Epithelial cell of esophagus (primary cell): ENCODE results near the gene TIMP4.

Source experiments
- DNase-seq: peaks from one replicate; pipeline ENCODE4 v3.0.0; 2010; ENCODE audit warnings: low read depth
- H3K4me3 ChIP-seq: 2 replicates; pipeline ENCODE4 v1.5.1; 2011; ENCODE audit warnings: mild to moderate bottlenecking, low read length, control low read depth
- TF ChIP-seq, protein P1 (sequence below): IDR thresholded peaks from 2 replicates; pipeline ENCODE4 v1.5.1; 2011; ENCODE audit warnings: low read depth, mild to moderate bottlenecking, low read length, control low read depth, inconsistent platforms; ENCODE audit not compliant: insufficient read depth; ENCODE audit errors: missing control alignments

The TIMP4 gene

DNA sequence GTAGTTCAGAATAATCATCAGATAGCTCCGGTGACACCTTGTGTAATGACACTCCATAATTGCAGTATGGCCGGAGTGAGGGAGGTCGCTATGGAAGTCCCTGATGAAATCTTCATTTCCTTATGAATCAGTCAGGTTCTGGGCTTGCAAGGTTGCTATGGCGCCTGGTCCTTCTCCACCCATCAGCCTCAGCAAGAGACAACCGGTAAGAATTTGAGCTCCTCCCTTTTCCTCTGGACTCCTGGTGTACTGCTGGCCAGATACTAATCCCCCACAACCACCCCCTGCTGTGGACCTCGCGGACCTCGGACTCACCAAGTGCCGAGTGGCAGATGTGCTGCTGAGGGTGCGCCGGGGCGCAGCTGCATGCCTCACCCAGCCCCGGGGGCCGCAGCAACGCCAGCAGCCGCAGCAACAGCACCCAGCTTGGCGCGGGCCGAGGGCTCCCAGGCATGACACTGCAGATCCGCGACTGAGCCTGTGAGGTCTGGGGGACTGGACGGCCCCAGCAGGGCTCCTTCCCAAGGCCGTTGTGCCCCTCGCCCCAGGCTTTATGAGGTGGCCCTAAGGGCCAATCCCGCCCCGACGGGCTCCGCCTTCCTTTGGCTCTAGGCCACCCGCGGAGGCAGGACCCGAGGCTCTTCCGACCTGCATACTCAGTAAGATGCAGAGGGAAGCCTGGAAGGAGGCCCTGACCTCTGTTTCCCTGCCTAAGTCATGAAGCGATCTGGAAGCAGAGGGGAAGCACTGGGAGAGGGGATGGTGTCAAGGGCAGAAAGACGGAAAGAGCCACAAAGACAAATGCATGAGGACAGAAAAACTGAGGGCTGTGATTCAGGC lies at the start of gene TIMP4:
TSS of gene TIMP4 (minus strand) at position 526 of the 840 bp plus-strand sequence. CDS start at position 454, 72 bp downstream.
- TF ChIP-seq, protein P1, sequence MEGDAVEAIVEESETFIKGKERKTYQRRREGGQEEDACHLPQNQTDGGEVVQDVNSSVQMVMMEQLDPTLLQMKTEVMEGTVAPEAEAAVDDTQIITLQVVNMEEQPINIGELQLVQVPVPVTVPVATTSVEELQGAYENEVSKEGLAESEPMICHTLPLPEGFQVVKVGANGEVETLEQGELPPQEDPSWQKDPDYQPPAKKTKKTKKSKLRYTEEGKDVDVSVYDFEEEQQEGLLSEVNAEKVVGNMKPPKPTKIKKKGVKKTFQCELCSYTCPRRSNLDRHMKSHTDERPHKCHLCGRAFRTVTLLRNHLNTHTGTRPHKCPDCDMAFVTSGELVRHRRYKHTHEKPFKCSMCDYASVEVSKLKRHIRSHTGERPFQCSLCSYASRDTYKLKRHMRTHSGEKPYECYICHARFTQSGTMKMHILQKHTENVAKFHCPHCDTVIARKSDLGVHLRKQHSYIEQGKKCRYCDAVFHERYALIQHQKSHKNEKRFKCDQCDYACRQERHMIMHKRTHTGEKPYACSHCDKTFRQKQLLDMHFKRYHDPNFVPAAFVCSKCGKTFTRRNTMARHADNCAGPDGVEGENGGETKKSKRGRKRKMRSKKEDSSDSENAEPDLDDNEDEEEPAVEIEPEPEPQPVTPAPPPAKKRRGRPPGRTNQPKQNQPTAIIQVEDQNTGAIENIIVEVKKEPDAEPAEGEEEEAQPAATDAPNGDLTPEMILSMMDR = no peak
- peak within 1 kb of the TSS; percentile 28 for H3K4me3 ChIP-seq

DNA sequence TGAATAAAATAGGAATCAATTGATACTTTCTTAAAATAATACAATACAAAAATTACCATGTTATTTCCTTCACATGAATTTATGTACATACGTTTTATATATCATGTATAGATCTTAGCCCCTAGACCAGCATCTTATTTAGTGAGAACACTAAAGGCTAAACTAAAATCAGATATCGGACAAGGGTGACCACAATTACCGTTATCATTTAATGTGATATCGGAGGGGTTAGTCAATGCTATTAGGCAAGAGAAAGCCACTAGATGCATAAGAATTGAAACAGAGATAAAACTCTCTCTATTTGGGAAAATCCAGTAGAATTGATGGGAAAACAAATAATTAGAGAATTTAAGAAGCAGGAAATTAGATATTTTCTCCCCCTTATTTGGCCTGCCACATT lies 46.5 kb upstream of the TIMP4 start:
- TF ChIP-seq, protein P1 = no peak
- no peak for DNase-seq
- no peak overlapping the region for H3K4me3 ChIP-seq

More for the DNA sequence above, at the start of gene TIMP4:
- peak; percentile 74 for DNase-seq

DNA sequence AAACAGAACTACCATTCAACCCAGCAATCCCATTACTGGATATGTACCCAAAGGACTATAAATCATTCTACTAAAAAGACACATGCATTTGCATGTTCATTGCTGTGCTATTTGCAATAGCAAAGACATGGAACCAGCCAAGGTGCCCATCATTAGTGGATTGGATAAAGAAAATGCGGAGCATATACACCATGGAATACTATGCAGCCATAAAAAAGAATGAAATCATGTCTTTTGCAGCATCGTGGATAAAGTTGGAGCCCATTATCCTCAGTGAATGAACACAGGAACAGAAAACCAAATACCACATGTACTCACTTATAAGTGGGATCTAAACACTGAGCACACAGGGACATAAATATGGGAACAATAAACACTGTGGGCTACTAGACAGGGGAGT lies 43.1 kb upstream of the TIMP4 start:
- no peak for DNase-seq
- no peak overlapping the region for H3K4me3 ChIP-seq

DNA sequence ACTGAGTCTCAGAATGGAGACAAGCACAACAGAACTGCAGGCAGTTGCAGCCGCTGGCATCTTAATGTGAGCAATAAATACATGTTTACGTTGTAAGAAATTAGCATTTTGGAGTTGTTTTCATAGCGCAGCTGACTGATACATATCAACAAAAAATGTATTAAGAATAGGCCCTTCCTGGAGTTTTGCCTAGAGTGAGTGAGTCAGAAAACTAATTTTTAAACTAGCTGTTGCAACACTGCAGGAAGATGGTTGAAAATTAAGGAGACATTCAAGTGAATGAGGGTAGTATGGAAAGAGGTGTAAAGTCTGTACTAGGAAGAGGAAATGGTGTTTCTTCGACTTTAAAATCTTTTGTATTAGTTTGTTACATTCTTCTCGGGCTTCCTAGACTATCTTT lies 39.6 kb upstream of the TIMP4 start:
- no peak overlapping the region for H3K4me3 ChIP-seq
- TF ChIP-seq, protein P1 = no peak
- DNase-seq = peak; percentile 65

More for the DNA sequence above, 43.1 kb upstream of the TIMP4 start:
- TF ChIP-seq, protein P1 = no peak

DNA sequence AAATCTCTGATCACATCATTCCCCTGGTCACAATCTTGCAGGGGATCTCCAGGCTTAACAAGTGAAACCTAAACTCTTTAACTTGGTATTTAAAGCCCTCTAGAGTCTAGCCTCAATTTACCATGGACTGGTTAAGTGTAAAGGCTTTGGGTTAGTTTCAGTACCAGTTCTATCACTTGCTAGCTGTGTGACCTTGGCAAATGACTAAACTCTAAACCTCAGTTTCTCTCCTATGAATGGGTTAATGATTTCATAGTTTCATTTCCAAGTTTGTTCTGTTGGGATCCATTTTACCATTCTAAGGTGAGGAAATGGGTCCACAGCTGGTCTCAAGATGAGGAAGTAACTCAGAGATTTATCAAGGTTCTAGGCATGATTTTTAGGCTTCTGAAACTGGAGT lies 38.8 kb upstream of the TIMP4 start:
- TF ChIP-seq, protein P1 = no peak

DNA sequence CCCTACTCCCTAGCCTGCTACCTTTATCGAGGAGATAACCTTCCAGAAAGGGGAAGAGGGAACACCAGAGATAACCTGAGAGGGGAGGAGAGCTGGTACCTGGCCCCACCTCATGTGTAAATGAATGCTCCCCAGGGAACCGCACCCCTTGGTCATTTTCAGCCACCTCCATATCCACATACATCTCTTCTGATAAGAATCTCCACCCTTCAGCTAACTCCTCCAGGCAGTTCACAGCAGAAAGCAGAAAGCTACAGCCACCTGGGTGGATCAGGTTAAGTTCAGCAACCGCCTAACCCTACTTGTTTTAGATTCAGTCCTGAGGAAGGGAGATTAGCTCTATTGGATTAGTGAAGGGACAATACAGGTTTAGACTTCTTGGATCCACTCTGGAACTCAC lies 38.0 kb upstream of the TIMP4 start:
- DNase-seq = no peak
- TF ChIP-seq, protein P1 = no peak
- H3K4me3 ChIP-seq = no peak overlapping the region

More for the DNA sequence above, 38.8 kb upstream of the TIMP4 start:
- no peak for DNase-seq
- no peak overlapping the region for H3K4me3 ChIP-seq
